HG03342 (cell line): ENCODE data around the gene CYP1A2.
"Not testable (repeated sequence)": the region's sequence is repeated elsewhere in the genome, so short reads cannot be mapped to it uniquely, and the experiment has no call there.

Experiments
- ATAC-seq: cut with Tn5 transposase; IDR thresholded peaks from one replicate; pipeline ENCODE4 v1.9.1; 2021; ENCODE audit warnings: mild to moderate bottlenecking, moderate library complexity; ENCODE audit not compliant: unreplicated experiment

Gene CYP1A2, protein sequence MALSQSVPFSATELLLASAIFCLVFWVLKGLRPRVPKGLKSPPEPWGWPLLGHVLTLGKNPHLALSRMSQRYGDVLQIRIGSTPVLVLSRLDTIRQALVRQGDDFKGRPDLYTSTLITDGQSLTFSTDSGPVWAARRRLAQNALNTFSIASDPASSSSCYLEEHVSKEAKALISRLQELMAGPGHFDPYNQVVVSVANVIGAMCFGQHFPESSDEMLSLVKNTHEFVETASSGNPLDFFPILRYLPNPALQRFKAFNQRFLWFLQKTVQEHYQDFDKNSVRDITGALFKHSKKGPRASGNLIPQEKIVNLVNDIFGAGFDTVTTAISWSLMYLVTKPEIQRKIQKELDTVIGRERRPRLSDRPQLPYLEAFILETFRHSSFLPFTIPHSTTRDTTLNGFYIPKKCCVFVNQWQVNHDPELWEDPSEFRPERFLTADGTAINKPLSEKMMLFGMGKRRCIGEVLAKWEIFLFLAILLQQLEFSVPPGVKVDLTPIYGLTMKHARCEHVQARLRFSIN

DNA sequence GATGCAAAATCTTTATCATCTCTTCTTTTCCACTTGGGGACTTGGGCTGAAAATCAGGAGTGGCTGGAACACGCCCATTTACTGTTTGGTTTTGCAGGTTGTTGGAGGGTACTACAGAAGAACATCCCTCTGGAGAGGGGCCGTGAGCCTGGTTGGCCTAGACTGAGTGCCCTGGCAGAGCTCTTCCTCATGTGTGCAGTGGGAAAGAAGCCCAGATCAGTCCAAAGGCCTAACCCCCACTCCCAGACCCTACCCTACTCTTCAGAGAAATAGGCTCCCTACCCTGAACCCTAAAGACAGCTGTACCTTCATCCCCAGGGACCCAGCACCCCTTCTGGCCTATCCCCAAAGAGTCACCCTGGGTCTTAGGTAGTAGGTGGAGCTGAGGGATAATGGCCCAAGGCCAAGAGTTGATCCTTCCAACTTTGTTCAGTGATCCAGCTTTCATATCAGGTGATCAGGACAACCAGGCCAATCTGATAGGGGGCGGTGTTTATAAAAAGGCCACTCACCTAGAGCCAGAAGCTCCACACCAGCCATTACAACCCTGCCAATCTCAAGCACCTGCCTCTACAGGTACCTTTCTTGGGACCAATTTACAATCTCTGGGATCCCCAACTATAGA, at the start of gene CYP1A2:
Gene CYP1A2, plus strand, starts transcription at position 524 of the 625 bp plus-strand sequence. CDS start 894 bp downstream, outside the sequence.
- no peak for ATAC-seq

DNA sequence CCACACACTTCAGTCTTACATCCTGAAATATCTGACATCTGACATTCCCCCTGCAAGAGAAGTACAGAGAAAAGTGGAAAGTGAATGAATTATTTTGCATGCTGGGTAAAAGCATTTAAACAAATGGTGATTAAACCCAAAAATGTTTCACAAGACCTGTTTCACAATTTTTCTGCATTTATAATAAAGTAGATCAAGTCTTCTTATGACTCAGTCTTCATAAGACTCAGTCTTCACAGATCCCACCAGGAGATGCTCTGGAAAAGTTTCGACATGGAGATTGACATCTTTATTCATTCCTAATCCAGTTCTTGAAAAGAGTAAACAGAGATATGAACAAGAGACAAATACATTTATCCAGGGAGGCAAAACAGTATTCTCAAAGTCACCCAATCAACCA, 39.6 kb upstream of the CYP1A2 start:
- no peak for ATAC-seq

DNA sequence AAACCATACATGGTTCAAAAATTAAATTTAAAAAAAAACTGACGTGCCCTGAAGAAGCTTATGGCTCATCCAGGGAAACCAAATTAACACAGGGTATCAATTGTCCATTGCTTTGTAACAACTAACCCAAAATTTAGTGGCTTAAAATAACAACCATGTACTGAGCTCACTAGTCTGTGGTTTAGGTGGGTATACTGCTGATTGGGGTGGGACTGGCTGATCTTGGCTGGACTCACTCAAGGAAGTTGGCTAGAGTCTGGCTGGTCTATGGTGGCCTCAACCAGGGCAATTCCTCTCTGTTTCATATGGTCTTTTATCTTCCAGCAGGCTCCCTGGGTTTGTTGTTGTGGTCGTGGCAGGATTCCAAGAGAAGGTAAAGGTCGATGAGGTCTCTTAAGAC, 38.8 kb upstream of the CYP1A2 start:
- no peak for ATAC-seq

DNA sequence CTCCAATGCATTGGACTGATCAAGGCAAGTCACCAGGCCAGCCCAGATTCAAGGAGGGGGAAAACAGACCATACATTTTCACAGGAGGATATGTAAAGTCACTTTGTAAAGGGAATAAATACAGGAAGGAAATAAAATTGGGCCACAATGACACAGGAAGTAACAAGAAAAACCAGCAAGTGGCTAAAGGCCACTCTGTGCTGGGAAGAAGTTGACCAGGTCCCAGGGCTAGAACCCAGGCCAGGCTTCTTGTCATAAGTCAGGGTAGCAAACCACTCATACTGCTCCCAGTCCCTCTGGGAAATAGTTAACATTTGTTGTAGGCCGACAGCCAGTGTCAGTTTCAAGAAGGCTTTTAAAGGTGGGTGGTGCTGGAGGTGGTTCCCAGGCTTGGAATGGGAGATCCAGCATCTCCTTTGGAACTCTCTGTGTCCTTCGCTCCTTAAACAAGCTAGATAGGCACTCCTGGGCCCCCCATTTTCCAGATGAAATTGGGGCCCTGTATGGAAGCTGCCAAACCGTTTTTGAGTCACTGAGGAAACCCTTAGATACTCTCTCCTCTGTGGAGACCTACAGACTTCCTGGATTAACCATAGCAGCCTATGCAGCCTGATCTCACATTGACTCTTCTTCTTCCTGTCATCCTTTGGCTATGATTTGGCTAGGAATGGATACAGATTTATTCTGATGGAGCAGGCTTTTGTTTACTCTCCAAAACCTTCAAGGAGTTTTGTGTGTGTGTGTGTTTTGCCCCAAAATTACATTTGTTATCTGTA, 38.1 kb upstream of the CYP1A2 start:
- no peak for ATAC-seq

DNA sequence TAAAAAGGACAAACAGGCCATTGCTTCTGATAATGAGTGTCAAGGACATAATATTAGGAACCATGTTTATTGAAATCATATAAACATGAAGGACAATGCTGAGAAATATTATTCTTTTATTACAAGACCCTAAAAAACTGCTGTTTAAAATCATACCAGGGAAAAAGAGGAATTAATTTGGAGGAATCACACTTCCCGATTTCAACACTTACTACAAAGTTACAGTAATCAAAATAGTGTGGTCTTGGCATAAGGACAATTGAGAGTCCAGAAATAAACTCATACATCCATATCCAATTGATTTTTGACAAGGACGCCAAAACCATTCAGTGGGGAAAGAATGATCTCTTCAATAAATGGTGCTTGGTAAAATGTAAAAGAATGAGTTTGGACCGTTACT, 36.3 kb upstream of the CYP1A2 start:
- no peak for ATAC-seq

DNA sequence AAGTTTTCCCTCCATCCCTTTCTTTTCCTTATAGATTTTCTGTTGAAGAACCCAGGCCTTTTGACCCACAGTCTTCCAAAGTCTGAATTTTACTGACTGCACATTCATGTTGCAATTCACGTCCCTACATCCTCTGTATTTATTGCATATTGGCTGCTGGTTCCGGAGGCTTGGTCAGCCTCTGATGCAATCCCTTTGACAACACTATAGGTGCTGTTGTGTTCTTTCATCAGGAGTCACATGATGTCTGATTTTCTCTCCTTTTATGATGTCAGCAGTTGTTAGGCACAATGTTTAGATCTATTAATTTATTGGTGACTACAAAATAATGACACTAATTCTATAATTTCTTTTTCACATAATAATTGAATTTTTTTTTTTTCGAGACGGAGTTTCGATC, 32.0 kb upstream of the CYP1A2 start:
- no peak for ATAC-seq

DNA sequence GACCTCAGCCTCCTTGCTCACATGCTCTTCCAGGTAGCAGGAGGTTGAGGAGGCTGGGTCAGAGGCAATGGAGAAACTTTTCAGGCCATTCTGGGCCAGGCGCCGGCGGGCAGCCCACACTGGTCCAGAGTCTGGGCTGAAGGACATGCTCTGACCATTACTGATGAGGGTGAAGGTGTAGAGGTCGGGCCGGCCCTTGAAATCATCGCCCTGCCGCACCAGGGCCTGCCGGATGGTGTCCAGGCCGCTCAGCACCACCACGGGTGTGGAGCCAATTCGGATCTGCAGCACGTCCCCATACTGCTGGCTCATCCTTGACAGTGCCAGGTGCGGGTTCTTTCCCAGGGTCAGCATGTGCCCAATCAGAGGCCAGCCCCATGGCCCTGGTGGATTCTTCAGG, 26.1 kb upstream of the CYP1A2 start:
- ATAC-seq = no peak

DNA sequence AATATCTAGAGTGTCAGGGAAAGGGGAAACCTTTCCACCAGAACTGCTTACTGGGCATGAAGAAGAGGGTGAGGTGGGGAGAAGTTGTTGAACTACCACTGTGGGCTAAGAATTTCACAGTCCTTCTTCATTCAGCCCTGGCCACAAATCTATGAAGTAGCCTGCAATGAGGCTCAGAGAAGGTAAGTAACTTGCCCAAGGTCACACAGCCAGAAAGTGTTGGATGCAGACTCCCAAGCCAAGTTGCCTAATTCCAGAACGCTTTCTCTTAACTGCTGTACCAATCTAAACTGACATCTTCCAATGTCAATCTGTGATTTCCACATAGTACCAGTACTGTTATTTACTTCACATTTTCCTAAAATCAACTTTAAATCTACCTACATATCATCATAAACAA, 25.5 kb upstream of the CYP1A2 start:
- no peak for ATAC-seq

DNA sequence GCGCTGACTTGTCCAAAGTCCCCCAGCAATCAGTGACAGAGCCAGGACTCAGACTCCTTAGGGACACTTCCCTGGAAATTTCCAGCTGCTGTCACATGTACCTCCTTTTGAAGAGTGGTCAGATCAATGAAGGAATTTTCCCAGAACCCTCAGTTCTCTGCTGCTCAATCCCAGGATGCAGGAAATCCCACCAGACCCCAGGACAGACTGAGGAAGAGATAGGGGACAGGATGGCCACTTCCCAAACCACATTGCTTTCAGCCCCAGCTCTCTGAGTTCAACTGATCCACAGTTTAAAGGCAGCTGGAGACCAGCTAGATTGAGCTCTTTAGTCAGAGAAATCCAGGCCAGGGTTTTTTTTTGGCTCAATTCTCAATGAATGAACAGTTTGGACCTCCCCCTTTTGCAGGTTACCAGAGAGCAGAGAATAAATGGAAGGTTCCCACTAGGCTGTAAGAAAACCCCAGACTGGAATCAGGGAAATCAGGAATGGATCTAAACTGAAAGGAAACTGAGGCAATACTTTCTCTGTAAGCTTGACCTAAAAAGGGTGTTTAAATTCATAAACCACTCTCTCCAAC, 24.8 kb upstream of the CYP1A2 start:
- no peak for ATAC-seq

DNA sequence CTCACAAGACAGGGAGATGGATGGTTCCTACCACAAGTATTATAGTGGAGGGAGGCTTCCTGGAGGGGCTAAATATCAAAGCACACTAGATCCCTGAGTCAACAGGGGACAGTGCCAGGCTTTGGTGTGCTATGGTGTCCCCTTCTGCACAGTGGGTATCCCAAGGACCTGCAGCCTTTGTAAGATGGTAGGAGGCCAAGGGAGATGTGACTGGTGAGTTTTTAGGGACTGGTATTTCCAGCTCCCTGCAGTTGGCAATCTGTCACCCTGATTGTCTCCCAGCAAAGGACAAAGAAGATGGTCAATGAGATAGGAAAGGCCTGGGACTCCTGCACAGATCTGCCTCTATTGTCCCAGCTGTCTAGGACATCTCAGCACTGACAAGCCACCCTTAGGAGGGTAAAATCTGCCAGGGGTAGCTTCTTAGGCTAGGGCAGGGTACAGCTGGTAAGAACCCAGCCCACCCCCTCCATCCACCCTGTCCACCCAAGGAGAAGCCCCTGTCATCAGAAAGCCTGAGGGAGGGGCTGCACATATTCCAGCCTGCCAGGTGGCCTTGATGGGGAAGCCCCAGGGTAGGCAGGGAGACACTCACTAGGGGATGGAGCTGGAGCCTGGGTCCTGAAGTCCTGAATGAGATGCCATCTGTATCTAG, 23.9 kb upstream of the CYP1A2 start:
- no peak for ATAC-seq

DNA sequence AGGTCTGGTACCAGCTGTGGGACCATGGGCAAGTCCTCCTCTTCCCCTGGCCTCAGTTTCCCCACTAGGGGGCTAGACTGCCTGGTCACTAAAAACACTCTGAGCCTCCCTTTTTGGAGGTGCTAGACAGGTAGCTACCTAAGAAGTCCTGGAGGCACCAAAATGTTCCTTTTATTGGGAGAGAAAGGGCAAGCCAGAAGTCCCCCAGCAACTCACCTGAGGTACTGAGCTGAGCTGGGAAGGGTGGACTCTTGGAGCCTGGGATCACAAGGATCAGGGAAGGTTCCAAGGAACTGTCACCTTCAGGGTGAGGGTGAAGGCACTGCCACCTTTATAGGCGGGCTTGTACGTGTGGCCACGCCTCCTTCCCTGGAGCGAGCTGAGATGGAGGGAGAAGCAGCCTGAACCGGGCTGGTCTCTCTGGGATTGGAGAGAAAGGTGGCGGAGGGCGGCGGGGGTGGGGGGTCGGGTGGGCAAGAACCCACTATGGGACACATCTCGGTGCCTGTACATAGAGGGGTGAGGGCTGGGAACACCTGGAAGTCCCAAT, 23.3 kb upstream of the CYP1A2 start, which contains the start of gene CYP1A1:
Gene CYP1A1, minus strand, starts transcription at position 304 of the 550 bp plus-strand sequence. CDS start 2,431 bp downstream, outside the sequence.
- no peak for ATAC-seq

DNA sequence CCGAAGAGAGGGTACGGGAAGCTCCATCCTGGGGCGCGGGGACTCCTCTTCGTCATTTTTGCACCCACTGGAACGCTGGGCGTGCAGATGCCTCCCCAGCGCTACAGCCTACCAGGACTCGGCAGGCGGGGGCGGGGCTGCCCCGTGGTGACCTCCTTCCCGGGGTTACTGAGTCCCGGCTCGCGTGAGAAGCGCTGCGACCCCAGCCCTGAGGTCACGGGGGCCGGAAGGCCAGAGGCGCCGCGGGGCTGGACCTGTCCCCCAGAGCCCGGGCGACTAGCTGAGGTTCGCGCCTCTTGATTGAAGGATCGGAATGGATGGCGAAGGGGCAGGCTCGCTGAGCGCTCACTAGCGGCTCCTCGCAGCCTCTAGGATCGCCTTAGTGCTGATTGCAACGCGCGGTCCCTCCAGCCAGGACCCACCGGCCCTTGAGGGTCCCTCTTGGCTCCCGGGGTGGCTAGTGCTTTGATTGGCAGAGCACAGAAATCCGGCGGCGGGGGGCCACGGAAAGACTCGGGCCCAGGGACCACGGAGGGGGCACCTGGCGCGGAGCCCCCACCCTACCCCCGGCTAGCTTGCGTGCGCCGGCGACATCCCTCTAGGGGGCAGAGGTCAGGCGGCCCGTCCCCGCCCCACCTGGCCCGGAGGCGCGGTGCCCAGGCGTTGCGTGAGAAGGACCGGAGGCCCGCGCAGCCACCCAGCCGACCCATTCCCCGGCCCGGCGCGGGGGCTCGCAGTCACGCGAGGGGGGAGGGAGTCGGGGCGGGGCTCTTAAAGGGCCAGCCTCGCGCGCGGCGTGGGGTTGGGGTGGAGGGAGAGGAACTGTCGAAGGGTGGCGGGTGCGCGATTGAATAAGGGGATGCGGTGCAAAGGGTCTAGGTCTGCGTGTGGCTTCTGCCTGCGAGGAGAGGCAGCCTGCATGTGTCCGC, 22.5 kb upstream of the CYP1A2 start:
- ATAC-seq = peak; percentile 42

DNA sequence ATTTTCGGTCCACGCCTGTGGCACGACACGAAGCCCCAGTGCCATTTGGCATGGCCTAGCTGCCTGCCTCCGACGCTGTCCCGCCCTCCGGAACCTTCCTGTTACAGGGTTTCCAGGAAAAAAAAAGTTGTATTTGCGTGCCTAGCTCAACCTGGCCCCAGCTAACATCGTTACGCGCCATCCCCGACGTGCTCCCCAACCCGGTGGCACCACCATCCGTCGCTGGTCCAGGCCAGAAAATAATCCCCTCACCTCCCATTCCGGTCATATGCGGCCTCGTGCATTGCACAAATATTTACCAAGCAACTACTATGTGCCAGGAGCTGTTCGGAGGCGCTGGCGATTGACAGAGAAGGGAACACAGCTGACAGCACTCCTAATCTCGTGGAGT, 21.9 kb upstream of the CYP1A2 start:
- ATAC-seq = no peak

DNA sequence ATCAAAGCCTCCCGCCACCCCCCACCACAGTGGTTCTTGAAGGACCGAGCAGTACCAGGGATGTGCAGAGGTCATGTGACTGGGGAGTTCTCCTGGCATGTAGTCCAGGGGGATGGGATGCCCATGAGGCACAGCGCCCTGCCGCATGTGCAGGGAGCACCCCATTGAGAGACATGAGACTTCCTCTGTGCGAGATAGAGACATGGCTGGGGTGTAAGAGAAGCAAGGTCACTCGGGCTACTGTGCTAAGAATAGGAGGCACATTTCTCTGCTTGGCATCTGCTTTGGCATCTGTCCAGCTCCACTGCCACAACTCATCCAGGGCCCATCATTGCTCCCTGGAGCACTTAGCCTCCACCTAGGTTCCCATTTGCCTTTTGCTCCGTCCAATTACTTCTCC, 20.9 kb upstream of the CYP1A2 start:
- ATAC-seq = no peak

DNA sequence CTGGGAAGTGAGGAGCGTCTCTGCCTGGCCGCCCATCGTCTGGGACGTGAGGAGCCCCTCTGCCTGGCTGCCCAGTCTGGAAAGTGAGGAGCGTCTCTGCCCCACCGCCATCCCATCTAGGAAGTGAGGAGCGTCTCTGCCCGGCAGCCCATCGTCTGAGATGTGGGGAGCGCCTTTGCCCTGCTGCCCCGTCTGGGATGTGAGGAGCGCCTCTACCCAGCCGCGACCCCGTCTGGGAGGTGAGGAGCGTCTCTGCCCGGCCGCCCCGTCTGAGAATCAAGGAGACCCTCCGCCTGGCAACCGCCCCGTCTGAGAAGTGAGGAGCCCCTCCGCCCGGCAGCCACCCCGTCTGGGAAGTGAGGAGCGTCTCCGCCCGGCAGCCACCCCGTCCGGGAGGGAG, 19.9 kb upstream of the CYP1A2 start:
- not testable (repeated sequence) for ATAC-seq

DNA sequence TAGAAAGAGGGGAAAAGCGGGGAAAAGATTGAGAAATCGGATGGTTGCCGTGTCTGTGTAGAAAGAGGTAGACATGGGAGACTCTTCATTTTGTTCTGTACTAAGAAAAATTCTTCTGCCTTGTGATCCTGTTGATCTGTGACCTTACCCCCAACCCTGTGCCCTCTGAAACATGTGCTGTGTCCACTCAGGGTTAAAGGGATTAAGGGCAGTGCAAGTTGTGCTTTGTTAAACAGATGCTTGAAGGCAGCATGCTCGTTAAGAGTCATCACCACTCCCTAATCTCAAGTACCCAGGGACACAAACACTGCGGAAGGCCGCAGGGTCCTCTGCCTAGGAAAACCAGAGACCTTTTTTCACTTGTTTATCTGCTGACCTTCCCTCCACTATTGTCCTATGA, 19.3 kb upstream of the CYP1A2 start:
- not testable (repeated sequence) for ATAC-seq

DNA sequence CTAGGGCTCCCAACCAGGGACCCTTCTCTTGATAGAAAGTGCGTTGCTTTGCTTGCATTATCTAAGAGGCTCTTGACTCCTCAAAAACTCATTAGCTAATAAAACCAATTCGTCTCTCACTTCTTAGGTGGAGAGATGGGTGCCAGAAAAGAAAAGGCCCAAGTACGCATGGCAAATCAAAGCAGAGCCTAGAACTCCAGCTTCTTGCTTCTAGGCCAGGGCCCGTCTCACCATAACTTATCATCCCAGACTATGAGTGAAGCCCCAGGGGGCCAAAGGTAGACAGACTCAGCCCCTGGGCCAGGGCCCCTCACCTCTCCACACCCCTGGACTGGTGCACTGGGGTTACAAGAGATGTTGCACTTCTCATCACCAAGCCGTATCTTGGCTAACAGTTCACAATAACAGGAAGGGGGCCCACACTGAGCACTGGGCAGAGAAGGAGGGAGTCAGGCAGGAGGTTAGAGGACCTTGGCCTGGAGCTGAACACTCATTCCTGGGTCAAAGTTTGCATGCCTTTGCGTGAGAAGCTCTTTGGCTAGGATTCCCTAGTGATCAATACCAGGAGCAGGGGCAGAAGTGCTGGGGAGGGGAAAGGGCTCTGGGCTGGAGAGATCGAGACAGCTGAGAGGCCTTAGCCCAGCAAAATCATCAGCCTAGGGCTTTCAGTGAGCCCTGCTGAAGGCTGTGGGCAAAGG, 17.9 kb upstream of the CYP1A2 start:
- no peak for ATAC-seq

DNA sequence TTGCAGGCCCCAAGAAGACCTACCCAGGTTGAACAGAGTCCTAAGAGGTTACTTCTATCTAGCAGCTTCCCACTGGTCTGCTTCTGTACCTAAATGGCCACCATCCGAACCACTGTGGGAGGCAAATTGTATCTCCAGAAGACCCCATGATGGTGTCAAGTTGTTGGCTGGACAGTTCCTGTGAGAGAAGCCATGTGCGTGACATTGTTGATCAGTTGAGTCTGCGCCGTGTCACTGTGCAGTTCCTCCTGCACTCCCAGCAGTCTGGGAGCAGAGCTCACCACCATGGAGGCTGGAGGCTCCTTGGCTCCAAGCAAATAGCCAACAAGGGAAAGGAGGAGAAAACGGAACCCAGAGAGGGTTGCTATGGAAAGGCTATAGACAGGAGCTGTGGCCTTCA, 15.8 kb upstream of the CYP1A2 start:
- no peak for ATAC-seq

DNA sequence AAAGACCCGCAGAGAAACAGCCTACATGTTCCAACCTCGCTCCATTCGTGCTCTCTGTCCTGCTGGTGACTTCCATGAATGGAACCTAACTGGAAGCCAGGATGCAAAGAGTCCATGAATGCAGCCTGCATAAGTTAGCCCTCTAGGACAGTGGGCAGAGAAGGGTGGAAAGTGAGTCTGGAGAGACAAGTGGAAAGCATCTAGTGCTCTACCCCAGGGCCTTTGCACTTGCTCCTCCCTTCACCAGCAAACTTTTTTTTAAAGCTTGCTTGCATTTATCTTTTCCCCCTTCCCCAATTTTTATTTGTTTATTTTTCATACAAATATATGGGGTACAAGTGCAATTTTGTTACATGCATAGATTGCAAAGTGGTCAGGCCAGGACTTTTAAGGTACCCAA, 15.4 kb upstream of the CYP1A2 start:
- ATAC-seq = no peak
